Measurements from ENCODE around the gene SESN2.

SESN2 gene

DNA sequence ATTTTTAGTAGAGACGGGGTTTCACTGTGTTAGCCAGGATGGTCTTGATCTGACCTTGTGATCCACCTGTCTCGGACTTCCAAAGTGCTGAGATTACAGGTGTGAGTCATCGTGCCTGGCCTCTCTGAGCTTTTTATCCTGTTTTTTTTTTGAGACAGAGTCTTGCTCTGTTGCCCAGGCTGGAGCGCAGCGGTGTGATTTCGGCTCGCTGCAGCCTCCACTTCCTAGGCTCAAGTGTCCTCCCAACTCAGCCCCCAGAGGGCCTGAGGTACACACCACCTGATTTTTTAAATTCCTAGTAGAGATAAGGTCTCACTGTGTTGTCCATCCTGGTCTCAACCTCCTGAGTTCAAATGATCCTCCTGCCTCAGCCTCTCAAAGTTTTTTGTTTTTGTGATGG, 20.4 kb downstream of the SESN2 start:
- no peak for TF ChIP-seq CTCF (conservative IDR thresholded peaks at IDR 0.05; ENCODE audit: low read depth, low read length)
- Histone ChIP-seq H3K9ac (no peak overlapping the region), H4K20me1 (ENCODE audit: insufficient read depth) (no peaks in the 10 kb centered on the region), H2AFZ (ENCODE audit: low read depth) (no peak overlapping the region), H3K4me1 (ENCODE audit: low read depth, poor library complexity, severe bottlenecking) (no peaks in the 10 kb centered on the region), H3K36me3 (ENCODE audit: insufficient read depth) (no peaks in the 10 kb centered on the region), H3K4me2 (no peak overlapping the region), H3K79me2 (ENCODE audit: insufficient read depth, low read depth) (no peaks in the 10 kb centered on the region), H3K27me3 (ENCODE audit: insufficient read depth, low read depth) (no peaks in the 10 kb centered on the region), H3K4me3 (IDR thresholded peaks at IDR 0.05; ENCODE audit: insufficient read depth, low read depth, low read length) (no peak overlapping the region), H3K27ac (no peak overlapping the region)

- Histone ChIP-seq H3K9ac (no peak overlapping the region), H3K4me3 (IDR thresholded peaks at IDR 0.05; ENCODE audit: insufficient read depth, low read depth, low read length) (no peak overlapping the region), H3K4me2 (no peak overlapping the region), H3K4me1 (ENCODE audit: low read depth, poor library complexity, severe bottlenecking) (no peaks in the 10 kb centered on the region), H4K20me1 (ENCODE audit: insufficient read depth) (no peaks in the 10 kb centered on the region), H3K27me3 (ENCODE audit: insufficient read depth, low read depth) (no peaks in the 10 kb centered on the region), H3K27ac (no peak overlapping the region), H2AFZ (ENCODE audit: low read depth) (no peak overlapping the region), H3K36me3 (ENCODE audit: insufficient read depth) (no peaks in the 10 kb centered on the region), H3K79me2 (ENCODE audit: insufficient read depth, low read depth) (no peaks in the 10 kb centered on the region)
- TF ChIP-seq CTCF (conservative IDR thresholded peaks at IDR 0.05; ENCODE audit: low read depth, low read length) = no peak
These were observed 21.2 kb downstream of the SESN2 start for GRCh38 chr1:28280501-28280900.

DNA sequence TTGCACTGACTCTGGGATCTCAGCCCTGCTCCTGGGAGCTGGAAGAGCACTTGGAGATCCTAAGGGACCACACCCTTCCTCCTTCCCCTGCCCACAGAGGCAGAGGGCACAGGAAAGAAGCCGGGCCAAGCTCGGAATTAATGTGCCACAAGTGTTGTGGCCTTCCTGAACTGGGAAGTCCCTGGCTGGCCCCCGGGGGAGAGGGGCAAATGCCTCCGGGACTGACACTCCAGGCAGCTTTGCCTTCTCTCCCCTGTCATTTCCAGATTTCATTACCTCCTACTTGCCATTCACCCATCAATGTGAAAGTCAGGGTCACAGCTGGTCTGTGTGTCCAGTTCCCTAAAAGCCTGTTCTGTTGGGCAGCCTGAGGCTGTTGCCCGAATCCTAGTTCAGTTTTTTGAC, 21.7 kb downstream of the SESN2 start:
- no peak overlapping the region for H2AFZ ChIP-seq (ENCODE audit: low read depth)
- no peaks in the 10 kb centered on the region for H3K36me3 ChIP-seq (ENCODE audit: insufficient read depth)
- TF ChIP-seq CTCF (conservative IDR thresholded peaks at IDR 0.05; ENCODE audit: low read depth, low read length) = no peak
- H3K4me1 ChIP-seq (ENCODE audit: low read depth, poor library complexity, severe bottlenecking) = no peaks in the 10 kb centered on the region
- no peaks in the 10 kb centered on the region for H3K27me3 ChIP-seq (ENCODE audit: insufficient read depth, low read depth)
- H3K9ac ChIP-seq = no peak overlapping the region
- H4K20me1 ChIP-seq (ENCODE audit: insufficient read depth) = no peaks in the 10 kb centered on the region
- no peak overlapping the region for H3K4me3 ChIP-seq (IDR thresholded peaks at IDR 0.05; ENCODE audit: insufficient read depth, low read depth, low read length)
- no peak overlapping the region for H3K27ac ChIP-seq
- no peaks in the 10 kb centered on the region for H3K79me2 ChIP-seq (ENCODE audit: insufficient read depth, low read depth)
- H3K4me2 ChIP-seq = no peak overlapping the region

GRCh38 chr1:28281608-28282425, 22.5 kb downstream of the SESN2 start:
- Histone ChIP-seq H3K9ac (no peak overlapping the region), H3K27ac (no peak overlapping the region), H2AFZ (ENCODE audit: low read depth) (no peak overlapping the region), H3K4me2 (no peak overlapping the region), H3K79me2 (ENCODE audit: insufficient read depth, low read depth) (no peaks in the 10 kb centered on the region), H3K4me1 (ENCODE audit: low read depth, poor library complexity, severe bottlenecking) (no peaks in the 10 kb centered on the region), H3K36me3 (ENCODE audit: insufficient read depth) (no peaks in the 10 kb centered on the region), H3K4me3 (IDR thresholded peaks at IDR 0.05; ENCODE audit: insufficient read depth, low read depth, low read length) (no peak overlapping the region), H3K27me3 (ENCODE audit: insufficient read depth, low read depth) (no peaks in the 10 kb centered on the region), H4K20me1 (ENCODE audit: insufficient read depth) (no peaks in the 10 kb centered on the region)
- no peak for TF ChIP-seq CTCF (conservative IDR thresholded peaks at IDR 0.05; ENCODE audit: low read depth, low read length)

Measured in KMS-11 (cell line).